ENCODE data around the gene ZFYVE26. TPM values are rescaled to one million over a fixed set of nuclear protein-coding genes. Genes with fewer than 3 reads are reported as not detected.

ZFYVE26 gene
- polyA plus RNA-seq, 2 of the 4 experiments (the other 2 are of a cell fraction): 4.5 to 11.3 TPM

DNA sequence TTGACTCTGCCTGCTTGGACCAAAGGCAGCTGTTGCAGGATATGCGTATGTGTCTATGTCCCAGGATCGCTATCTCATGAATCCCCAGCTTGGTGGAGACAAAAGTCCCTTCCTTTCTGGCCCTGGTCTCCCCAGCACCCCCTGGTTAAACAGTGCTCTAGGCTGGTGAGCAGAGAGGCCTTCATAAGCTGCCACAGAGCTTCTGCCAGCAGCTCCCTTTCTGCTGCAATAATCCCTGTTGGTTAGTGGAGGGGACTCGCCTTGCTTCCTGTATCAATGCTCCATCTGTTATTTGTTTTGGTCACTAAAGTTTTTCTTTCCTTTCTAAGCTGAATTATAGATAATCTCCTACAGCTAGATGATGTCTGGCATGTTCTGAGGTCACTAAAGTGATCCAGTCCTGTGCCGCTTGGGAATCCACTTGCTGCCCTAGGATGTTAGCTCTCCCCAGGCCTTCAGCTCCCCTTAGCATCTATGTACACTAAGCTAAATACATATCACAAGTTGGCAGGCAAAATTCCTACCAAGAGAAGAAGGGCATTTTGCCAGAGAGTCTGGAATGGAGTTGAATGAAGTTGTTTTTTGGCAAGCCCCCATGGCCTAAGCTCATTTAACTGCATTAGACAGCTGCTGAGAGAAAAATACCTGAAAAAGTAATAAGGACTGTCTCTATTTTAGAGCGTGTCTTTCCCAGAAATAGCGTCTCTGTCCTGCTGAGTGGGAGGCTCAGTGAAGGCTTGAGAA lies 66.9 kb downstream of the ZFYVE26 start:
- TF ChIP-seq FOSB (CRISPR knock-in tag; IDR thresholded peaks at IDR 0.05): no peak
- TF ChIP-seq HEYL (CRISPR knock-in tag; IDR thresholded peaks at IDR 0.05): no peak
- no peak for TF ChIP-seq CHD2 (IDR thresholded peaks at IDR 0.05; ENCODE audit: low read length, partially characterized antibody)
- TF ChIP-seq EHF (CRISPR knock-in tag; IDR thresholded peaks at IDR 0.05): no peak
- TF ChIP-seq EP300 (IDR thresholded peaks at IDR 0.05): no peak
- no peak for TF ChIP-seq MAZ (IDR thresholded peaks at IDR 0.05; ENCODE audit: borderline replicate concordance, low read depth, low read length)
- TF ChIP-seq MYC (IDR thresholded peaks at IDR 0.05; ENCODE audit: borderline replicate concordance, low read length): no peak
- TF ChIP-seq ZC3H11A (IDR thresholded peaks at IDR 0.05): no peak
- no peak for TF ChIP-seq SMC3 (IDR thresholded peaks at IDR 0.05)
- TF ChIP-seq, protein P1, sequence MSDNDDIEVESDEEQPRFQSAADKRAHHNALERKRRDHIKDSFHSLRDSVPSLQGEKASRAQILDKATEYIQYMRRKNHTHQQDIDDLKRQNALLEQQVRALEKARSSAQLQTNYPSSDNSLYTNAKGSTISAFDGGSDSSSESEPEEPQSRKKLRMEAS (IDR thresholded peaks at IDR 0.05): no peak
- TF ChIP-seq KDM1A (IDR thresholded peaks at IDR 0.05; ENCODE audit: low read depth): no peak
- TF ChIP-seq NR3C1 (IDR thresholded peaks at IDR 0.05): no peak
- no peak for TF ChIP-seq CEBPB (IDR thresholded peaks at IDR 0.05)
- no peak for TF ChIP-seq CBX8 (IDR thresholded peaks at IDR 0.05)
- no peak for TF ChIP-seq HOXA7 (CRISPR knock-in tag; IDR thresholded peaks at IDR 0.05)
- no peak for TF ChIP-seq ESRRA (IDR thresholded peaks at IDR 0.05; ENCODE audit: borderline replicate concordance, low read length)
- H3K4me2 ChIP-seq: no peak overlapping the region
- DNase-seq (ENCODE audit: low read depth in 1 of 2, low spot score in 1 of 2) (no peak), ATAC-seq (no peak), FAIRE-seq (no peak)
- POLR2A ChIA-PET: interaction anchor here (1.0 kb wide), 1 partner anchor 43 kb away, joined by 3 read pairs; no protein-coding TSS in a partner anchor
- H3K4me1 ChIP-seq: no peaks in the 10 kb centered on the region
- H3K27ac ChIP-seq: no peak overlapping the region
- WGBS (ENCODE audit: missing lambda C conversion rate): 95% methylated on average over 6 of the region's 6 CpGs
- H3K4me3 ChIP-seq: no peak overlapping the region
- H3K9me3 ChIP-seq: no peaks in the 10 kb centered on the region
- CTCF ChIA-PET: interaction anchor here (1.4 kb wide), 2 partner anchors 11 to 13 kb away, joined by 4 read pairs; no protein-coding TSS in a partner anchor

DNA sequence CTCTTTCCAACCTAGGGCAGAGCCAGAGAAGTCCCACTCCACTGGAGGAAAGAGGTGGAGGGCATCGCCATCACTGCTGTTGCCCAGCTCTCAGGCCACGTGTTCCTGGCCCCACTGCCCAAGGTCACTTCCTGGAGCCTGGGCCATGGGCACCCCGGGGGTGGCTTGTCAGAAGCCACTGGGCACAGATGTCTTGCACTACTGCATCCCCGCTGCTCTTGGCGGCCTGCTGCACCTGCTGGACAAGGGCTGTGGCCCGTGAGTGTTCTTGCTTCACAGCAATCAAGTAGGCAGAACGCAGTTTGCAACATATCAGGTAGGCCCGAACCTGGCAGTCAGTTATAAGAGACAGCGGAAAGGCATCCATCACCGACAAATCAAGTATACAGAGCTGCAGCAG lies 68.1 kb downstream of the ZFYVE26 start:
- DNase-seq (ENCODE audit: low read depth in 1 of 2, low spot score in 1 of 2): no peak
- no peak for ATAC-seq
- Histone ChIP-seq H3K4me2 (no peak overlapping the region), H3K9me3 (no peaks in the 10 kb centered on the region), H3K4me1 (no peaks in the 10 kb centered on the region), H3K4me3 (no peak overlapping the region), H3K27ac (no peak overlapping the region)
- TF ChIP-seq RNF2 (IDR thresholded peaks at IDR 0.05; ENCODE audit: borderline replicate concordance, low read depth): no peak
- POLR2A ChIA-PET: no interaction called here
- CTCF ChIA-PET: interaction anchor here (0.8 to 1.4 kb wide), 2 partner anchors 9 to 128 kb away, joined by 3 read pairs; no protein-coding TSS in a partner anchor
- no peak for FAIRE-seq
- WGBS (ENCODE audit: missing lambda C conversion rate): 91% methylated on average over 9 of the region's 10 CpGs

DNA sequence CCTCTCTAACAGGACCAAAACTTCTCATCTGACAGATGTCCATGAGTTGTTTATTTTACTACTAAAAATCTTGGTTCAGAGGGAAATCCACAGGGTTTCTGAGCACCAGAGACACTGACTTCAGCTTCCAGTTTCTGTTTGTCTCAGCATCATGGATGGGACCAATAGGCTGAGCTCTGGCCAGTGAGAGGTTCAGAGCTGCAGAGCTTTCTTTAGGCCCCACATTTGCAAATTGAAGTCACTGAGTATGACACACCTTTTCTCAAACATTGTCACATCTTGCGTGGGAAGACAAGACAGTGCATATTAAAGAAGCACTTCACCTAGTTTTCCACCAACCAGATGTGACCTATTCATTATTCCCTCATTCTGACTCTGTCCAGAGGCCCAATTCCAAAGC lies 69.5 kb downstream of the ZFYVE26 start:
- no peak for FAIRE-seq
- no peak for TF ChIP-seq FOSL2 (IDR thresholded peaks at IDR 0.05)
- TF ChIP-seq FOSL2 (CRISPR knock-in tag; IDR thresholded peaks at IDR 0.05): no peak
- TF ChIP-seq, protein P2, sequence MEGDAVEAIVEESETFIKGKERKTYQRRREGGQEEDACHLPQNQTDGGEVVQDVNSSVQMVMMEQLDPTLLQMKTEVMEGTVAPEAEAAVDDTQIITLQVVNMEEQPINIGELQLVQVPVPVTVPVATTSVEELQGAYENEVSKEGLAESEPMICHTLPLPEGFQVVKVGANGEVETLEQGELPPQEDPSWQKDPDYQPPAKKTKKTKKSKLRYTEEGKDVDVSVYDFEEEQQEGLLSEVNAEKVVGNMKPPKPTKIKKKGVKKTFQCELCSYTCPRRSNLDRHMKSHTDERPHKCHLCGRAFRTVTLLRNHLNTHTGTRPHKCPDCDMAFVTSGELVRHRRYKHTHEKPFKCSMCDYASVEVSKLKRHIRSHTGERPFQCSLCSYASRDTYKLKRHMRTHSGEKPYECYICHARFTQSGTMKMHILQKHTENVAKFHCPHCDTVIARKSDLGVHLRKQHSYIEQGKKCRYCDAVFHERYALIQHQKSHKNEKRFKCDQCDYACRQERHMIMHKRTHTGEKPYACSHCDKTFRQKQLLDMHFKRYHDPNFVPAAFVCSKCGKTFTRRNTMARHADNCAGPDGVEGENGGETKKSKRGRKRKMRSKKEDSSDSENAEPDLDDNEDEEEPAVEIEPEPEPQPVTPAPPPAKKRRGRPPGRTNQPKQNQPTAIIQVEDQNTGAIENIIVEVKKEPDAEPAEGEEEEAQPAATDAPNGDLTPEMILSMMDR (IDR thresholded peaks at IDR 0.05): no peak
- TF ChIP-seq EP300 (IDR thresholded peaks at IDR 0.05): no peak
- TF ChIP-seq JUNB (IDR thresholded peaks at IDR 0.05): no peak
- TF ChIP-seq RNF2 (IDR thresholded peaks at IDR 0.05; ENCODE audit: borderline replicate concordance, low read depth): no peak
- no peak for TF ChIP-seq RARB (CRISPR knock-in tag; IDR thresholded peaks at IDR 0.05)
- no peak for TF ChIP-seq MYC (IDR thresholded peaks at IDR 0.05; ENCODE audit: borderline replicate concordance, low read length)
- no peak for TF ChIP-seq KDM1A (IDR thresholded peaks at IDR 0.05; ENCODE audit: low read depth)
- no peak for TF ChIP-seq ESRRA (IDR thresholded peaks at IDR 0.05; ENCODE audit: borderline replicate concordance, low read length)
- TF ChIP-seq EHF (CRISPR knock-in tag; IDR thresholded peaks at IDR 0.05): no peak
- TF ChIP-seq BHLHE40 (IDR thresholded peaks at IDR 0.05; ENCODE audit: low read depth, low read length): no peak
- TF ChIP-seq CBX2 (IDR thresholded peaks at IDR 0.05; ENCODE audit: borderline replicate concordance, low read depth): no peak
- TF ChIP-seq MAFK (IDR thresholded peaks at IDR 0.05; ENCODE audit: partially characterized antibody): no peak
- no peak for TF ChIP-seq POLR2AphosphoS2 (conservative IDR thresholded peaks at IDR 0.05; ENCODE audit: low read length)

More for the DNA sequence above, 69.5 kb downstream of the ZFYVE26 start:
- WGBS (ENCODE audit: missing lambda C conversion rate): 83% methylated on average over 1 of the region's 1 CpG
- H3K4me3 ChIP-seq: no peak overlapping the region
- ChIA-PET CTCF (no interaction called here), POLR2A (no interaction called here)
- DNase-seq (ENCODE audit: low read depth in 1 of 2, low spot score in 1 of 2): no peak
- ATAC-seq: no peak
- H3K27ac ChIP-seq: no peak overlapping the region
- no peaks in the 10 kb centered on the region for H3K9me3 ChIP-seq
- no peak overlapping the region for H3K4me2 ChIP-seq
- no peaks in the 10 kb centered on the region for H3K4me1 ChIP-seq

Data from A549 (cell line).